ENCODE measurements around the gene NPTN. TPM values are rescaled to one million over a fixed set of nuclear protein-coding genes. Genes with fewer than 3 reads are reported as not detected.

The NPTN gene
- total RNA-seq, 1 experiment from 2014 or later: 151 TPM

DNA sequence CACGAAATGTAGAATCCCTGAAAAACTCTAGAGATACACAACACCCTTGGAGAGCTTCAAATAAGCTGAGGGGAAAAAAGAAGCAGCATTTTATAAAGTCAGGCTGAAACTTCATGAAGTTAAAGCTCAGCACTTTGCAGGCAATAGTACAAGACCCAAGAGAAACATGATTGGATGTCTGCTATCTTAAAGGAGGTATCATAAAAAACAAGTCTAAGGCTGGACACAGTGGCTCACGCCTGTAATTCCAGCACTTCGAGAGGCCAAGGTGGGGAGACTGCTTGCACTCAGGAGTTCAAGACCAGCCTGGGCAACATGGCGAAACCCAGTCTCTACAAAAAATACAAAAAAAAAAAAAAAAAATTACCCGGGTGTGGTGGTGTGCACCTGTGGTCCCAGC lies 42.9 kb downstream of the NPTN start:
- CTCF ChIA-PET: no interaction called here
- POLR2A ChIA-PET: no interaction called here
- H3K27me3 ChIP-seq (ENCODE audit: control insufficient read depth, insufficient read depth, low read length): no peaks in the 10 kb centered on the region
- H3K36me3 ChIP-seq (ENCODE audit: control insufficient read depth, insufficient read depth, low read length): no peaks in the 10 kb centered on the region
- H3K4me3 ChIP-seq (ENCODE audit: low read depth in 2 of 2, low read length in 2 of 2): no peak overlapping the region
- ATAC-seq (no peak), DNase-seq (ENCODE audit: low read depth, low spot score) (no peak)
- in situ Hi-C loops (cut with HindIII; ENCODE audit: low pct_unique_long_range_greater_than_20kb, low sequenced_read_pairs) (no loop called here), intact Hi-C loops (cut with micrococcal nuclease; ENCODE audit: unreplicated experiment) (no loop called here)
- no TSS peak for BruUV-seq (replicated peaks)
- no peaks in the 10 kb centered on the region for H3K4me1 ChIP-seq (ENCODE audit: control insufficient read depth, insufficient read depth, low read length)
- TF ChIP-seq REST (IDR thresholded peaks at IDR 0.05; ENCODE audit: insufficient read depth in 1 of 2, low read depth in 2 of 2, low read length in 1 of 2): no peak
- no peak for TF ChIP-seq SIN3A (IDR thresholded peaks at IDR 0.05; ENCODE audit: borderline replicate concordance, insufficient read depth, low read depth, low read length)
- TF ChIP-seq TCF7L2 (IDR thresholded peaks at IDR 0.05; ENCODE audit: low read depth, low read length): no peak
- no peak for TF ChIP-seq POLR2AphosphoS5 (IDR thresholded peaks at IDR 0.05; ENCODE audit: low read depth, low read length)
- TF ChIP-seq CTCF (IDR thresholded peaks at IDR 0.05): no peak
- H3K9me3 ChIP-seq (ENCODE audit: control insufficient read depth, insufficient read depth, low read depth, low read length): no peaks in the 10 kb centered on the region
- H3K27ac ChIP-seq (ENCODE audit: low read length): no peak overlapping the region

GRCh38 chr15:73589766-73590165 lies 43.4 kb downstream of the NPTN start:
- ChIA-PET CTCF (no interaction called here), POLR2A (no interaction called here)
- Histone ChIP-seq H3K36me3 (ENCODE audit: control insufficient read depth, insufficient read depth, low read length) (no peaks in the 10 kb centered on the region), H3K9me3 (ENCODE audit: control insufficient read depth, insufficient read depth, low read depth, low read length) (no peaks in the 10 kb centered on the region), H3K27ac (ENCODE audit: low read length) (no peak overlapping the region), H3K4me3 (ENCODE audit: low read depth in 2 of 2, low read length in 2 of 2) (no peak overlapping the region), H3K4me1 (ENCODE audit: control insufficient read depth, insufficient read depth, low read length) (no peaks in the 10 kb centered on the region), H3K27me3 (ENCODE audit: control insufficient read depth, insufficient read depth, low read length) (no peaks in the 10 kb centered on the region)
- no peak for ATAC-seq
- no peak for TF ChIP-seq TCF7L2 (IDR thresholded peaks at IDR 0.05; ENCODE audit: low read depth, low read length)
- no peak for TF ChIP-seq CTCF (IDR thresholded peaks at IDR 0.05)
- BruUV-seq (replicated peaks): no TSS peak
- in situ Hi-C loops (cut with HindIII; ENCODE audit: low pct_unique_long_range_greater_than_20kb, low sequenced_read_pairs): no loop called here
- intact Hi-C loops (cut with micrococcal nuclease; ENCODE audit: unreplicated experiment): no loop called here
- DNase-seq (ENCODE audit: low read depth, low spot score): no peak
